ENCODE measurements around the gene HNF1A.

Gene HNF1A

GRCh38 chr12:120959111-120959878 is 19.0 kb upstream of the HNF1A start:
- no peak for DNase-seq (ENCODE audit: low read depth)

DNA sequence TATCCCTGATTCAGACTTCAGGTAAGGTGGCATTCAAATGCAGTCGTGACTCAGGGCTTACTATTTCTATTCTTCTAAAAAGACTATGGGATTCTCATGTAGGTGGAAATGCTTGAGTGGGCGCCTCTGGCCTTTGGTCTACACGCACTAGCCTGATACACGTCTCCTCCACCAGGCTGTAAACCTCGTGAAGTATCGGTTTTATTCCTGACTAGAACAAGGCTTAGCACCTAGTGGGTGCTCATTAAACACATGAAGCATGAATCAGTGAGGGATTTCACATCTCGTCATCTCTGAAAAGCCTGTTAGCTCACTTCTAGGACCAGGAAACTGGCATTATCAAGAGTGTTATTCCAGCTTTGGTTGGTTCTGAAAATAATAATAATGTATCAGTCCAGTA is 17.7 kb upstream of the HNF1A start:
- DNase-seq (ENCODE audit: low read depth): no peak

DNA sequence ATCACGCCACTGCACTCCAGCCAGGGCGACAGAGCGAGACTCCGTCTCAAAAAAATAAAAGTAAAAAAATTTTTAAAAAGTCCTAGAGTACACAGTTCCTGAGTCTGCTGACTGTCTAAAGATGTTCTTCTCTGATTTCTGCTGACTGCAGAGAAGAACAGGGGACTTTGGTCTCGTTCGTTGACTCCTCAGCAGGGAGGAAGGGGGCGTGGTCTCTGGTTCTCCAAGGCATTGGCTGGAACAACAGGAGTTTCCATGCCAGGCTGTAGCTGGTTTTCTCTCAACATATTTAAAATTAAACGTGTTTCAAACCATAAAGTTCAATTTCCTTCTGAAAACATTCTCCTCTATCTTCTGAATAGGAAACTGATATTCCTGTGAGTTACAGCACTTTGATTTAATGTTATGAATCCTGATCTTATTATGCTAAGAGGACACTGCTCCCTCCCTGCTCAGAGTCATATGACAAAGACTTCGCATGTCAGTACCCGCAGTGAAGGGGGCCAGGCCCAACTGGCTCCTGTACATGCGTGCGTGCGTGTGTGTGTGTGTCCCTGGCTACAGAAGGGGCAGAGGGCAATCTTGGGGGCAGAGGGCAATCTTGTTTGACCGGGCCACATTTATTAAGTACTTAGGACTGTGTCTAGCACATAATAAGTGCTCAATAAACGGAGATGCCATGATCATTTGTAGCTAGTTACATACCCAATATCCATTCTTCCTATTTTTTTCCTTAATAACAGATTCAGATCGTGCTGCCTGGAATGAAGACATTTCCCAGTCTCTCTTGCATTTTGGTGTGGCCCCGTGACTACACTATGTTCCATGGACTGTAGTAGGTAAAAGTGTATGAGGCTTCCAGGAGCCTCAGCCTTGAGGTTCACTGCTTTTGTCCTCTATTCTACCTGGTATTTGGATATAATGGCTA is 16.5 kb upstream of the HNF1A start:
- no peak for DNase-seq (ENCODE audit: low read depth)

- no peak for DNase-seq (ENCODE audit: low read depth)
These were observed 15.8 kb upstream of the HNF1A start for GRCh38 chr12:120962532-120963020.

DNA sequence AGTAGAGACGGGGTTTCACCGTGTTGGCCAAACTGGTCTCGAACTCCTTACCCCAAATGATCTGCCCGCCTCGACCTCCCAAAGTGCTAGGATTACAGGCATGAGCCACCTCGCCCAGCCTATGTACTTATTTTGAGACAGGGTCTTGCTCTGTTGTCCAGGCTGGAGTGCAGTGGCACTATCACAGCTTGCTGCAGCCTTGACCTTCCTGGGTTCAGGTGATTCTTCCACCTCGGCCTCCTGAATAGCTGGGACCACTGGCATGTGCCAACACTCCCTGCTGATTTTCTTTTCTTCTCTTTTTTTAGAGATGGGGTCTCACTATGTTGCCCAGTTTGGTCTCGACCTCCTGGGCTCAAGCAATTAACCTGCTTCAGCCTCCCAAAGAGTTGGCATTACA is 14.0 kb upstream of the HNF1A start:
- DNase-seq (ENCODE audit: low read depth): no peak

DNA sequence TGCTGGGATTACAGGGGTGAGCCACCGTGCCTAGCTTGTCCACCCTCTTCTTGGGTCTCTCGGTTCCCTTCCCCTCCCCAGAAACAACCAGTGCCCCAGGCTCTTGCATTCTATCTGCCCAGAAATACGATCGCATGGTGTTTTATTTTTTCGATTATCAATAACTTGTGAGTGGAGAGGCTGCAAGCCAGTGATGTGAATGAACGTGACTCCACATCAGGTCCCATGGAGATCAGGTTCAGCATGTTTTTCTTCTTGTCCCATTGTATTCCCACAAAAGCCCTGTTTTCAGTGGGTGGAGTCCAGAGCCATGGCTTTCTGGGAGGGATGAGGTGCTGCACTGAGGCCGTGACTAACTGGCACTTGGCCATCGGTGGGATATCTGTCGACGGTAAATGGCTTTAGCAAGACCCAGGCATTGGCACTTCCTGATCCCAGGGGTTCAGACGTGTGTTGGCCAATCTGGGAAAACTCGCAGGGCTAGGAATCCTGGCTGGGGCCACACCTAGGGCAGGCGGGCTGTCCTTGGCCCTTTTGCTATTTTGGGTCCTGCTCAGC is 12.7 kb upstream of the HNF1A start:
- no peak for DNase-seq (ENCODE audit: low read depth)

GRCh38 chr12:120970310-120970709 is 8.0 kb upstream of the HNF1A start:
- no peak for DNase-seq (ENCODE audit: low read depth)

- no peak for DNase-seq (ENCODE audit: low read depth)
These were observed 6.8 kb upstream of the HNF1A start for GRCh38 chr12:120971299-120972180.

DNA sequence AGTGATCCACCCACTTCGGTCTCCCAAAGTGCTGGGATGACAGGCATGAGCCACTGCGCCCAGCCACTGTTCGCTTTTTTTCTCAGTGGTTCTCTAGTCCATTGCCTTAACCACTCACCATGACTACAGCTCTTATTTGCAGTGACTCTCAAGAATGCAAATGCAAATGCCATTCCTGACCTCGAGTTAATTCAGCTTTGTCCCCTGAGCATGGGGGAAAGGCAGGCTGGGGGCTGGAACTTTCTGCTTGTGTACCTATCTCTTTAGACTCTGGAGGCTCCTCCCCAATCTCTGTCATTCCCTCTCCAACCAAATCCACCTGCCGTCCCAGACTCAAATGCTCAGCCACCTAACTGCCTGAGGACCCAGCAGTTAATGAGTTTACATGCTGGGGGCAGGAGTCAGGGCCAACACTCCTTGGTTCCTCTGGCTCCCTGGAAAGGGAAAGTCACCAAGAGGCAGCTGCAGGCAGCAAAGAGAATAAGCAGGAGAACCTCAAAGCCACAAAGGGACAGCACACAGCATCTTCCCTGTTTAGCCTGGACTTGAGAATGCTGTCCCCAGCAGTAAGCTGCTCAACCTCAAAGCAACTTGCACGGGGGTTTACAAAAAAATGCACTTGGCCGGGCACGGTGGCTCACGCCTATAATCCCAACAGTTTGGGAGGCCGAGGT is 5.3 kb upstream of the HNF1A start:
- no peak for DNase-seq (ENCODE audit: low read depth)

- DNase-seq (ENCODE audit: low read depth): no peak
These were observed 630 bp upstream of the HNF1A start for GRCh38 chr12:120977531-120978295.

GRCh38 chr12:120979220-120979861 is 998 bp downstream of the HNF1A start:
- no peak for DNase-seq (ENCODE audit: low read depth)

- no peak for DNase-seq (ENCODE audit: low read depth)
These were observed 1.7 kb downstream of the HNF1A start for GRCh38 chr12:120979862-120980696.

DNA sequence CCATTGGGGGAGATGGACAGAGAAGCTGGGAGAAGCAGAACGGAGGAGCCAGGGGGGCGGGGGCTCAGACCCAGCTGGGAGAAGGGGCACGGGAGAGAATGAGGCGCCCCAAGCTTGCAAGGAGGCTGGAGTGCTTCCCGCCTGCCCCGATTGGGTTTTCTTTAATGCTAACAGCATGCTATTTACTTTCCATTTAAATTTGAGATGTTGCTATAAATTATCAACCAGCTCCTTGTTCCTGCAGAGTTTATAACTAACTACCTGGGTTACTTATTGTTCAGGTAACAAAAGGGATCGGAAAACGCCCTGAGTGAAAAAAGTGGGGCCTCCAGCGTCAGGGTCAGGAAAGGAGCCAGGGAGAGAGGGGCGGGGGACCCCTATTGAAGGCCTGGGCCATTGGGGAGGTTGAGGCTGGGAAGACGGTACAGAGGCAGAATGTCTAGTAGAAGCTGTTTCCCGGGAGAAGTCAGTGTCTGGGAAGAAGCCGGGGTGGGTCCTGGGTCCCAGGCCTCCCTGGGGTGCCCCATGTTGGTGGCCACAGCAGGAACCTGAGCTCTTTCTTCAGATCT is 2.5 kb downstream of the HNF1A start:
- DNase-seq (ENCODE audit: low read depth): no peak

- DNase-seq (ENCODE audit: low read depth): no peak
These were observed 3.1 kb downstream of the HNF1A start for GRCh38 chr12:120981407-120981941.

- DNase-seq (ENCODE audit: low read depth): no peak
These were observed 4.3 kb downstream of the HNF1A start for GRCh38 chr12:120982659-120983058.

- DNase-seq (ENCODE audit: low read depth): no peak
These were observed 5.4 kb downstream of the HNF1A start for GRCh38 chr12:120983759-120984158.

DNA sequence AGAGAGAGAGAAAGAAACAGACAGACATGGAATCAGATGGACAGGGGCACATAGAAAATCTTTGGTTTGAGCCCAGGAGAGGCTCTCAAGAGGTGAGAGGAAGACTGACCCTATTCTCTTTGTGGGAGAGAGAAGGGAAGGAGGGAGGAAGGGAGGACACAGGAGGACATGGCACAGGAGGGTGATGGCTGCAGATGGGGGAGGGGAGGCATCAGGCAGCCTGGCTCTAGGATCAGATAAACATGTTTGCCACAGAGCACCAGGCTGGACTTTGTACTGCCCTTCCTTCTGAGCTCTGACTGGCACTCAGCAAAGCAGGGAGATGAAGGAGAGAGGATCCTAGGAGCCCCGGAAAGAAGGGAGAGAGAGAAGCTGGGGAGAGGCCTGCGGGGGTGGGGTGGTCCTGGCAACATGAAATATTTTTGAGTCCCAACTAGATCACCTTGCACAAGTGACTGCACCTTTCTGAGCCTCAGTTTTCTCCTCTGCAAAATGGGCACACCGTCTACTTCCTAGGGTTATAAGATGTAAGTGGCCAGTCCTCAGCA is 6.1 kb downstream of the HNF1A start:
- no peak for DNase-seq (ENCODE audit: low read depth)

DNA sequence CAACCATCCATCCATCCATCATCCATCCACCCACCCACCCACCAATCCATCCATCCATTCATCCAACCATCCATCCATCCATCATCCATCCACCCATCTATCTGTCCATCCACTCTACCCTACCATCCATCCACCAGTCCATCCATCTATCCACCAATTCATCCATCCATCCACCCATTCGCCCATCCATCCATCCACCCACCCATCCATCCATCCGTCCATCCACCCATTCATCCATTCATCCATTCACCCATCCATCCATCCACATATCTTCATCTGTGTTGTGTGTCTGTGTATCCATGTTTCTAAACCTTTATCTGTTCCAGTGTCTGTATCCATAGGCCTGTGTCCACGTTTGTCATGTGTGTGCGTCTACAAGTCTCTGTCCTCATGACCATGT is 9.9 kb downstream of the HNF1A start:
- DNase-seq (ENCODE audit: low read depth): no peak

Data from T follicular helper cell (primary cell).